ENCODE measurements around the gene TCERG1.

The TCERG1 gene

GRCh38 chr5:146514575-146514974 lies 67.4 kb downstream of the TCERG1 start:
- no peak for DNase-seq (ENCODE audit: insufficient read length, low spot score)
- FAIRE-seq, result no peak
- TF ChIP-seq POLR2A (IDR thresholded peaks at IDR 0.05; ENCODE audit: low read depth, low read length) (no peak), PAX5 (IDR thresholded peaks at IDR 0.05; ENCODE audit: insufficient read depth, low read length, severe bottlenecking) (no peak), TAF1 (IDR thresholded peaks at IDR 0.05; ENCODE audit: low read depth, low read length) (no peak), POU2F2 (IDR thresholded peaks at IDR 0.05; ENCODE audit: low read depth, low read length) (no peak), SPI1 (IDR thresholded peaks at IDR 0.05; ENCODE audit: low read depth, low read length) (no peak), POLR2AphosphoS5 (IDR thresholded peaks at IDR 0.05; ENCODE audit: low read depth, low read length) (no peak)

DNA sequence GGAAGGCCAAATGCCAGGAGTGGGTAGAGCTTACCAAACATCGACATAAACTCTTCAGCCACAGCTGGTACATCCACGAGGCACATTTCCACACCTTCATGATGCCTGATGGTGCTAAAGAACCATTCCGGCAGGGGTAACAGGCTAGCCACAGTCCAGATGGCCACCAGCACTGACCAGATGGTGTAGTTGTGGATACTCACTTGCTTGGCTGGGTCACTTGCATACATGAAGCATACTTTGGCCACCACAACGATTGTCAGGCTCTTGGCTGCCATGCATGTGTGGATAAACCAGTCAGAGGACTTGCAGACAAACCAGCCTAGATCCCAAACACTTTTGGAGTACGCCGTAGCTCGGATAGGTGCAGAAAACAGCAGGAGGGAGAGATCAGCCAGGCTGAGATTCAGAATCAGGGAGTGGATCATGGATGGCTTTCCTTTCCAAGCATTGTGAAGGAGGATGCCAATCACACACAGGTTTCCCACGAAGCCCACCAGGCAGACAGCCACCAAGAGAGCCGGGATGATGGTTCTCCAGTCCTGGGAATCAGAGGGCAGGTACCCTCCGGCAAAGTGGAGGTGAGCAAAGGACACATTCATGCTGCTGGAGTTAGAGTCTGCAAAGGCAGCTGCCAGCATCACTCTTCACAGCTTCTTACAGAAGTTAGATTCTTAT lies 68.5 kb downstream of the TCERG1 start:
- TF ChIP-seq POLR2AphosphoS5 (IDR thresholded peaks at IDR 0.05; ENCODE audit: low read depth, low read length) (no peak), PAX5 (IDR thresholded peaks at IDR 0.05; ENCODE audit: insufficient read depth, low read length, severe bottlenecking) (no peak), POU2F2 (IDR thresholded peaks at IDR 0.05; ENCODE audit: low read depth, low read length) (no peak), SPI1 (IDR thresholded peaks at IDR 0.05; ENCODE audit: low read depth, low read length) (no peak), TAF1 (IDR thresholded peaks at IDR 0.05; ENCODE audit: low read depth, low read length) (no peak), POLR2A (IDR thresholded peaks at IDR 0.05; ENCODE audit: low read depth, low read length) (no peak)
- DNase-seq (ENCODE audit: insufficient read length, low spot score), result no peak
- FAIRE-seq, result no peak

DNA sequence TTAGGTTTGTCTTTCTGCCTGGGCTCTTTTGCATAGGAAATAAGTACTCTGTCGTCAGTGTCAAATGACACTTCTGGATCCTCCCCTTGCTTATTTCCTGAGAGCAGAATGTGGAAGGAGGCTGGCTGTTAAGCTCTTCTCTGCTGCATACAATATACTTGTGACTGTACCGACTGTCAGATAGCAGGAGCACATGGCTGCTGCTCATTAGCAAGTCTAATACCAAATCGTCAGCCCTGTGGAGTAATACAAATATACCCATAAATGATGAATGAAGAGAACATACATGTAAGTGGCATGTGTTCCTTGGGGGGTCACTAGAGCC lies 69.0 kb downstream of the TCERG1 start, which contains the start of gene GPR151:
Gene GPR151 (minus strand): TSS at position 40 of the 325 bp plus-strand sequence. CDS start 77 bp downstream, outside the sequence.
- FAIRE-seq, result no peak
- TF ChIP-seq PAX5 (IDR thresholded peaks at IDR 0.05; ENCODE audit: insufficient read depth, low read length, severe bottlenecking) (no peak), POLR2A (IDR thresholded peaks at IDR 0.05; ENCODE audit: low read depth, low read length) (no peak), POLR2AphosphoS5 (IDR thresholded peaks at IDR 0.05; ENCODE audit: low read depth, low read length) (no peak), POU2F2 (IDR thresholded peaks at IDR 0.05; ENCODE audit: low read depth, low read length) (no peak), TAF1 (IDR thresholded peaks at IDR 0.05; ENCODE audit: low read depth, low read length) (no peak), SPI1 (IDR thresholded peaks at IDR 0.05; ENCODE audit: low read depth, low read length) (no peak)

DNA sequence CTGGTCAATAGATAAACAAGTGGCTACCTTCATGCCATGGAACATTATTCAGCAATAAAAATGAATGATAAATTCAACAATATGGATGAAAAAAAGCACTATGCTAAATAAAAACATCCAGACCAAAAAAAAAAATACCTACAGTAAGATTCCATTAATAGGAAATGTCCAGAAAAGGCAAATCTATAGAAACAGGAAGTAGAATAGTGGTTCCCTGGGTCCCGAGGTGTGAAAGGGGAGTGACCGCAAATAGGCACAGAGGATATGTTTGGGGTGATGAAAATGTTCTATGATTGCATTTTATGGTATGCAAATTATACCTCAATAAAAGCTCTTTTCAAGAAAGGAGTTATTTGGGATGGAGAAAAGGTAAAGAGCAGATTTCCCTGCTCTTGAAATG lies 72.4 kb downstream of the TCERG1 start:
- FAIRE-seq (no peak), DNase-seq (ENCODE audit: insufficient read length, low spot score) (no peak)
- no peak for TF ChIP-seq SPI1 (IDR thresholded peaks at IDR 0.05; ENCODE audit: low read depth, low read length)

More for the DNA sequence above, 69.0 kb downstream of the TCERG1 start, which contains the start of gene GPR151:
- no peak for DNase-seq (ENCODE audit: insufficient read length, low spot score)

DNA sequence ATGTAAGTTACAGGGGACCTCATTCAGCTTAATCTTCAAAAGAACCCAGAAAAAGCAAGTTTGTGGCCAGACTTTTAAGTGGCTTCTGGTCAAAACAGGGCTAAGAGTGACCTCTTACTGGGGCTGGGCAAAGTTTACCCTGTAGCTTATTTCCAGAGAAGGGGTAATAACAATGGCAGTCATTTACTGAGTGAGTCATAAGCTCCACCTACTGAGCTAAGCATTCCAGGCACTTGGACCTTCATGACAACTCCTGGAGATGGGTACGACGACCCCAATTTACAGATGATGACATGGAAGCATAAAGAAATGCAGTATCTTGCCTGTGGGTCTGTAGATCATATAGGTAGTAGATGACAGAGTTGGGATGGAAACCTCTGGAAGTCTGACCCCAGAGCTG lies 73.6 kb downstream of the TCERG1 start:
- DNase-seq (ENCODE audit: insufficient read length, low spot score), result no peak
- FAIRE-seq, result no peak
- TF ChIP-seq POU2F2 (IDR thresholded peaks at IDR 0.05; ENCODE audit: low read depth, low read length) (no peak), SPI1 (IDR thresholded peaks at IDR 0.05; ENCODE audit: low read depth, low read length) (no peak), TAF1 (IDR thresholded peaks at IDR 0.05; ENCODE audit: low read depth, low read length) (no peak), PAX5 (IDR thresholded peaks at IDR 0.05; ENCODE audit: insufficient read depth, low read length, severe bottlenecking) (no peak), POLR2AphosphoS5 (IDR thresholded peaks at IDR 0.05; ENCODE audit: low read depth, low read length) (no peak), POLR2A (IDR thresholded peaks at IDR 0.05; ENCODE audit: low read depth, low read length) (no peak)

GRCh38 chr5:146521403-146522106 lies 74.4 kb downstream of the TCERG1 start:
- no peak for TF ChIP-seq PAX5 (IDR thresholded peaks at IDR 0.05; ENCODE audit: insufficient read depth, low read length, severe bottlenecking)
- TF ChIP-seq POU2F2 (IDR thresholded peaks at IDR 0.05; ENCODE audit: low read depth, low read length), result no peak
- no peak for TF ChIP-seq SPI1 (IDR thresholded peaks at IDR 0.05; ENCODE audit: low read depth, low read length)
- no peak for TF ChIP-seq POLR2AphosphoS5 (IDR thresholded peaks at IDR 0.05; ENCODE audit: low read depth, low read length)
- no peak for TF ChIP-seq POLR2A (IDR thresholded peaks at IDR 0.05; ENCODE audit: low read depth, low read length)
- no peak for TF ChIP-seq TAF1 (IDR thresholded peaks at IDR 0.05; ENCODE audit: low read depth, low read length)
- FAIRE-seq (no peak), DNase-seq (ENCODE audit: insufficient read length, low spot score) (no peak)

DNA sequence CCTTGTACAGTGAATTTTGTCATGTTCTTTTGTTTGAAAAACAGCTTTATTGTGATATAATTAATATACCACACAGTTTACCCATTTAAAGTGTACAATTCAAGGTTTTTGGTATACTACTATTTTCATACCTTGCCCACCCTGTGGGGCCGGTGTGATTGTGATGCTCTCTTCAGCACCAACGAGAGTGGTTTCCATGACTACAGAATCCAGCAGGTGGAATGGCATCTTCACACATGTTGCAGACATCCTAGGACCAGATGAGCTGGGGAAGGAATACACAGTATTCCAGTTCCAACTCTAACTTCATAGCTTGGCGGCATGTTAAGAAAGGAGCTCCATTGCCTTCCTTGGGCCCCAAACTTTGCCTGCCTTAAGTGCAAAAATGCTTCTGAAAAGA lies 76.6 kb downstream of the TCERG1 start:
- DNase-seq (ENCODE audit: insufficient read length, low spot score) (no peak), FAIRE-seq (no peak)
- no peak for TF ChIP-seq TAF1 (IDR thresholded peaks at IDR 0.05; ENCODE audit: low read depth, low read length)
- no peak for TF ChIP-seq SPI1 (IDR thresholded peaks at IDR 0.05; ENCODE audit: low read depth, low read length)
- TF ChIP-seq PAX5 (IDR thresholded peaks at IDR 0.05; ENCODE audit: insufficient read depth, low read length, severe bottlenecking), result no peak
- TF ChIP-seq POLR2A (IDR thresholded peaks at IDR 0.05; ENCODE audit: low read depth, low read length), result no peak
- TF ChIP-seq POU2F2 (IDR thresholded peaks at IDR 0.05; ENCODE audit: low read depth, low read length), result no peak
- no peak for TF ChIP-seq POLR2AphosphoS5 (IDR thresholded peaks at IDR 0.05; ENCODE audit: low read depth, low read length)

- FAIRE-seq (no peak), DNase-seq (ENCODE audit: insufficient read length, low spot score) (no peak)
- TF ChIP-seq PAX5 (IDR thresholded peaks at IDR 0.05; ENCODE audit: insufficient read depth, low read length, severe bottlenecking), result no peak
- TF ChIP-seq POU2F2 (IDR thresholded peaks at IDR 0.05; ENCODE audit: low read depth, low read length), result no peak
- TF ChIP-seq TAF1 (IDR thresholded peaks at IDR 0.05; ENCODE audit: low read depth, low read length), result no peak
- no peak for TF ChIP-seq POLR2A (IDR thresholded peaks at IDR 0.05; ENCODE audit: low read depth, low read length)
- TF ChIP-seq POLR2AphosphoS5 (IDR thresholded peaks at IDR 0.05; ENCODE audit: low read depth, low read length), result no peak
- no peak for TF ChIP-seq SPI1 (IDR thresholded peaks at IDR 0.05; ENCODE audit: low read depth, low read length)
Measured at GRCh38 chr5:146527785-146528184, 80.7 kb downstream of the TCERG1 start.

DNA sequence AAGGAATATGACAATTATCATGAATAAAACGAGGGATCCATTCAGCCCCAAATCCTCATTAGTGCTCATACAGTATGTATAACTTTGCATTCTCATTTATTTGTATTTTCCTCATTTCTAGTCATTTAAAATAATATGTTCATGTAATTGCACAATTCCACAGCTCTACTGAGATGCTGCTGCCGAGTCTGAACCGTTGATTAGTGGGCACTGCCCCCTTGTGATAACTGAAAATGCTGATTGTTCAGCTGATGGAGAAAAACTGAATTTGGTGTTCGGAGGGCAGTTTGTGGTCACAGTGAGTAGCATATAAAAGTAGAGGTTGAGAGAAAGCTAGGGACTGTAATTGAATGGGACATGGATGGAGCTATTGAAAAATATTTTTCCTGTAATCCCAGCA lies 81.1 kb downstream of the TCERG1 start:
- no peak for DNase-seq (ENCODE audit: insufficient read length, low spot score)
- TF ChIP-seq SPI1 (IDR thresholded peaks at IDR 0.05; ENCODE audit: low read depth, low read length), result no peak
- TF ChIP-seq POLR2AphosphoS5 (IDR thresholded peaks at IDR 0.05; ENCODE audit: low read depth, low read length), result no peak
- no peak for TF ChIP-seq TAF1 (IDR thresholded peaks at IDR 0.05; ENCODE audit: low read depth, low read length)
- TF ChIP-seq PAX5 (IDR thresholded peaks at IDR 0.05; ENCODE audit: insufficient read depth, low read length, severe bottlenecking), result no peak
- TF ChIP-seq POLR2A (IDR thresholded peaks at IDR 0.05; ENCODE audit: low read depth, low read length), result no peak
- TF ChIP-seq POU2F2 (IDR thresholded peaks at IDR 0.05; ENCODE audit: low read depth, low read length), result no peak
- FAIRE-seq, result no peak
